ENCODE data around the gene CCBE1. TPM values are rescaled to one million over a fixed set of nuclear protein-coding genes. Genes with fewer than 3 reads are reported as not detected.
"Not testable (repeated sequence)": the region's sequence is repeated elsewhere in the genome, so short reads cannot be mapped to it uniquely, and the experiment has no call there.

Gene CCBE1
- total RNA-seq, 1 donor from 2014 or later = 0.05 TPM

DNA sequence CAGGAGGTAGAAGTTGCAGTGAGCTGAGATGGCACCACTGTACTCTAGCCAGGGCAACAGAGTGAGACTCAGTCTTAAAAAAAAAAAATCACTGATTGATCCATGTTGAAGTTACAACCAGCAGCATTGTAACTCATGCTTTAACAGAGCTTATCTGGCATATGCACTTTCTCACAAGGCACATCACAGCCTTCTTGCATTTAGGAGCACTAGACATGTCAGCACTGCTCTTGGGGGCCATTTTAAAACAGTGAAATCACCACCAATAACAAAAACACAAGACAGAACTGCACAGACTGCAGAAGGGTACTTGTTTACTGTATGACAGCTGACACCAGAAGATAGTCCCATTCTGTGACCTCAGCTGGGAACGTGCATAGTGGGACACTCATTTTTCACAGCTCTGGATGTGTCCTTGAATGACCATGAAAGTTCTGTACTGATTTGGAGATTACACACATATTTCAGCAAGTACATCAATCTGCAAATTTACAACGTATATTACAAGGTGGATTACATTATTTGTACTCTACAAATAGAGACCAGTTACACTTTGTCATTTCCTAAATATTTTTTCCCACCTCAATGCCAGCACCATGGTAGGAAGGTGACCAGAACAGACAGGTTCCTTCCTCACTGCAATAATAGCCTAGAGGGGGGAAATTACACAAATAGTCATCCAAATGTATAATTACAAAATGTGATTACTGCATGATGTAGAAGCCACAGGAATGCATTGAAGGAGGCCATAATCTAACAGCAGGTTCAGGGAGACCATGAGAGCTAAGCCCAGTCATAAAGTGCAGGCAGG lies 35.1 kb downstream of the CCBE1 start:
- intact Hi-C loops (cut with DNase I) = no loop called here
- no peak for DNase-seq (ENCODE audit: low spot score)

DNA sequence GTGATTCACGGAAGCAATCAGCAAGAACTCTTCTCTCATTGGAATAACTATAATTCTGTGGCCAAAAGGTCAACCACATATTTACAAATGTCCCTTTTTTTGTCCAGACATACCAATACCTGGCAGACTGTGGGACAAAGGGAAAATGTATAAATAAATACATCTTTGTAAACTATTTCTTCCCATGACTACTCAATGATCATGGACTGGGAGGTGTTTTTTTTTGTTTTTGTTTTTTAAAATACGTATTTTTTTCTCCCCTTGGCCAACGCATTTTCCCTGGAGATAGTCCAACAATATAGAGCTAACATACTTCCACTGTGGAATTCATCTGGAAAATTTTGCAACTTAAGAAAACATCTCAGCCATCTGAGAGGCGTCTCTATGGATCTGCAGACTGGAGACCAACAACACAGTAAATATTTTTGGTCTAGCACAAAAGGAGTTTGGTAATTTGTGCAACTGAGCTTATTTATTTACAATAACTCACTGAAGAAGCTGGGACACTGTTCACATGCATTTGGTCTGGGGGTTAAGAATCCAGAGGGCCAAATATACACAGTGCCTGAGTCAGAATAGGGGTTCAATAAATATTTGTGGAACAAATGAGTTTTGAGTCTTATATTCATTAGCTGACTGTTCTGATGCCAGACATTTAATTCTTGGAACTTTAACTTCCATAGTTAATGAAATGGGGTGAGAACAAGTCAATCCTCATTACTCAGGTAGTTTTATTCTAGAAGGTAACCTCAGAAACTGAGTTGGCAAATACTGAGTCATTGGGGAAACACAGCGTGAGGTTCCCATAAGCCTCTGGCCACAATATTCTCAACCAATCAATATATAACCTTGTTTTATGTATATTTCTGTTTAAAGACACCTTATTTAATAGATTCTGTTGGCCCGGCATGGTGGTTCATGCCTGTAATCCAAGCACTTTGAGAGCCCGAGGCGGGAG lies 36.2 kb downstream of the CCBE1 start:
- intact Hi-C loops (cut with DNase I) = no loop called here
- no peak for DNase-seq (ENCODE audit: low spot score)

DNA sequence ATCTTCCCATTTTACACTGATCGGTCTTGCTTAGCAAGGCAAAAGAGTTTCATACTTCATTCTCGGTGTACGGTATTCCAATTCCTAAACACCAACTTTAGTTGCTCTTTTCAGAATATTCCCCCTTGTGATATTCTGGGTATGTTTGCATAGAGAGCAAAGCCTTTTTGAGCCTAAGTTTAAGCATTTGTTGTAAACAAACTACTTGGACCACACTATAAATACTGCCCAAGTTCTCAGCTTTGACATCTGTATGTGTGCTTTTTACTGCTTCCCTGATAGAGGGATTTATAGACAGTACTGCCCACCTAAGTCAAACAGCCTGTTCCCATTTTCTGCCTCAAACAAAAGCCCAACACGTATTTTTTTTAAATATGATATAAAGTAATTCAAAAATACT lies 36.9 kb downstream of the CCBE1 start:
- intact Hi-C loops (cut with DNase I) = no loop called here
- no peak for DNase-seq (ENCODE audit: low spot score)

DNA sequence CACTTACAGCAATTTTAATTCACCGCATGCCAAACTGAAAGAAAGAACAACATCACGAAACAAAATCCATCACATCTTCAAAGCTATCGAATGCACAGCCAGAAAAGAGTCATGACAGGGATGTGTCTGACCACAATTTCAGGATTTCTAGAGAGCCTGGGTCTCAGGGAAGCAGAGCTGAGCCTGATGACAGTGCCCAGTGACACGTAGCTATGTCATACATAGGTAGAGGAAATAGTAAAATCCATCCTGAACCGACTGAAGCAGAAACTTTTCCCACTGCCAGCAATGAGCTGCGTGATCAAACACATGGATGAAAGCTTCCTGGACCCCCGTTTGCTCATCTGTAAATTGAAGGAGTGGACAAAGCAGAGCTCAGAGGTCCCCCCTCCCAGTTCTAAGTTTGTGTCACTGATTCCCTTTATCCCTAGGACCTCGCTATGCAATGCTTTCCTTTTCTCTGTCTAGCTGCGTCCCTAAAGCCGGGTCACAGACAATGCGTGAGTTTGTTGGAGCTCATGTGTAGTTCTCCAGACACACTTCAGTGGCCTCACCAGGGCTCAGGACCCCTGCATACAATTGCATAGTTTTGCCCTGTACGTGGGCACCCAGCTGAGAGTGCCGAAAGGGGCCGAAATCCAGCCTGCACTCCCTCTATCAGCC lies 37.6 kb downstream of the CCBE1 start:
- intact Hi-C loops (cut with DNase I) = no loop called here
- DNase-seq (ENCODE audit: low spot score) = no peak

DNA sequence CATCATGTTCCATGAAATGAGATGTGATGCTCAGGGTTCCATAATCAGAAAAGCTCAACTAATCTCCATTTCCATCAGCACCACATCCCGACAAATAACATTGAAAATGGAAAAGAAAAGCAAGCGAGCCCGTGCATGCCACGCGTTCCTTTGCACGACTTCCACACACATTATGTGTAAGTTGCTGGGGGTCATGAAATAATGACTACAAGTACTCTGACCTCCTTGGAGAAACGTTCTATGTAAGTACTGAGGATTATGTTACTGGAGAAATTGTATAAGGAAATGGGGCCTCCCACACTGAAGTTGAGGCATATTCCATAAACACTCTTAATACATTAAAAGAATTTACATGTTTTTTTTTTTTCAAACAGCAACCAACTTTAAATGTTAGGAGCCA lies 38.3 kb downstream of the CCBE1 start:
- intact Hi-C loops (cut with DNase I) = no loop called here

DNA sequence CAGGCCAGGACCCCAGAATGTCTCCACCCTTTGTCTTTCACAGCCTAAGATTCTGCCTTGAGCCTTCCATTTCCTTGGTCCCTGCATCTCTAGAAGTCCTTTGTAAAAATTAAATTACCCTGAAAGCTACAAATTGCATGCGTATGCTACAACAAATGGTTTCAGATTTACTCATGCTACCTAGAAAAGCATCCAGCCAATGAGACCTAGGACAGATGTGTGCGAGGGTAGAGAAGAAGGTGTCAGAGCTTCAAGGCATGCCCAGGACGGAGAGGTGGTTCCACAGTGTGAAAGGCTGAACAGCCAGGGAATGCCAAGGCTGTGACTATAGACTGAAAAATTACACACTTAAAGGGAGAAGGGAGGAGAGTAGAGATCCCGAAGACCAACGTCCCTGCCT lies 40.2 kb downstream of the CCBE1 start:
- intact Hi-C loops (cut with DNase I) = no loop called here
- no peak for DNase-seq (ENCODE audit: low spot score)

More for the DNA sequence above, 38.3 kb downstream of the CCBE1 start:
- DNase-seq (ENCODE audit: low spot score) = no peak

DNA sequence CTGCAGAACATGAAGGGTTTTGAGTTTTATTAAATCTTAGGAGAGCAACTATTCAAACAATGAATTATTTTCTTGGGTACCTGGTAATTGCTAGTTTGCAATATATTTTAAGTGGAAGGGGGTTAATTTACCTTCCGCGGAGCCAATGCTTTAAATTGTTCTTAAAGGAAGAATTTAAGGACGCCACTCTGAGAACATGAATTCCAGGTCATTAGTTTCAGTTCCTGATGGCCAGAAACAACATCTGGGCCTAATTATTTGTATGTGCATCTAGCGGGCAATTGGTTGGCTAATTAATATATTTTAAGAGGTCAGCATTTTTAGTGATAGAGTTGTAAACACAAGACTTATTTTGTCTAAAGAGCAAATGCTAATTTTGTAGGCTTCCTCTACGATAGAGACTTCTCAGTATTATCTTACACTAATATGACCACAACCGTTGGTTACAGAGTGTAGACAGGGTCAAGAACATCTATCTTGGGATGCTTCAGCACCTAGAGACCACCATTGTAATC lies 40.8 kb downstream of the CCBE1 start:
- DNase-seq (ENCODE audit: low spot score) = no peak
- intact Hi-C loops (cut with DNase I) = no loop called here

DNA sequence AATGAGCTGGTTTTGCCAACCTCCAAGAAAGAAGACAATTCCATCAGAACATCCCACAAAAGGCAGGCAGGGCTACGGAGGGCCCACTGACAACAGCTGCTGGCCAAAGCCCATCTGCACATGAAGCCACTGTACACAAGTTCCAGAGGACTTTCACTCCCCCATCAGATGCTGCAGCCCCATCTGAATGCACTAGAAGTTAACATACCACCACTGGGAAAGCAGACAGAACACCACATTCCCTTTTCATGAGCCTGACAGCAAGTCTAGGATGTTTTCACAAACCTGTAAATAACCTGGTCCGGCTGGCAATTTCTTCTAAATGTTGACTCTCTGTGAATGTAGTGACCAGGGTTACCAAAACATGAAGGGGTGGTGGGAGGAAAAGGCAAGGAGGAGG lies 41.5 kb downstream of the CCBE1 start:
- DNase-seq (ENCODE audit: low spot score) = no peak
- intact Hi-C loops (cut with DNase I) = no loop called here

DNA sequence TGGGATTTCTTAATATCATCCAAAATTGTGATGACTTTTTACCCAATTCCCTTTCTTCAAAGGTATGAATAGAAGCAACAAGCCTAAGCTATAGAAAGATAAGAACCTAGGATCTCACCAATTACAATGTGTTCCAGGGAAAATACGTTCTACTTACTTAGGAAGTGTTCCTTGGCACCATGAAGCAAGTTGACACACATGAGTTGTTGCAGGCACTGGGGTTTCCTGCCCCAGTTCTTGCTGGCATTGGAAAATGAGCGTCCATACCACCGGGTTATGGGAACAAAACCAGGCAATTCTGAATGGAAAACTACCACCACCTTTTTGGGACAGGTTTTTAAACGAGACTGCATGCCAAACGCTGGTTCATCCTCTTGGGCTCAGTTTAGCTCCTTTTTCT lies 46.2 kb downstream of the CCBE1 start:
- intact Hi-C loops (cut with DNase I) = no loop called here
- DNase-seq (ENCODE audit: low spot score) = no peak

DNA sequence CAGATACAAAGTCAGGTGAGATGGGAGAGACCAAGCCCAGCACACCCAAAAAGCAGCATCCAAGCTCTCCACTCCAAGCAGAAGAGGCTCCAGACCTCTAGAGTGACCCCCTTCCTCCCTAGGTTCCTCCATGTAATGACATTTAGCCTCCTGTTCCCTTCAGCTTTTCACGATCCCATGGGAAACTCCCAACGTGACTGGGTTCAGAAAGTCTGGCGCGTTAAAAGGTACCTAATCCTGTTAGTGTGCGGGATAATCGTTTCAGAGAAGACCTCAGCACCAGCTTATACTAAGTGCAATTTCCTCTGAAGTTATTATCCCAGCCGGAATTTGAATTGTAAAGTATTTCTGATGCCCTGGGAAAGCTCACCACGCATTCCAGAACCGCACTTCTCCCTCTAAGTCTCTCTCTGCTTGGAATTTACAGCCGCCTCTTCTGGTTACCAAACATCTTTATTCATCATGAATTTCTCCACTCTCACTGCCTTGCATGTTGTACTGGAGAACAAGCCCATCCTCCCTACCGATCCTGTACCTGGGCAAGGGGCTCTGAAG lies 46.9 kb downstream of the CCBE1 start:
- intact Hi-C loops (cut with DNase I) = no loop called here
- no peak for DNase-seq (ENCODE audit: low spot score)

DNA sequence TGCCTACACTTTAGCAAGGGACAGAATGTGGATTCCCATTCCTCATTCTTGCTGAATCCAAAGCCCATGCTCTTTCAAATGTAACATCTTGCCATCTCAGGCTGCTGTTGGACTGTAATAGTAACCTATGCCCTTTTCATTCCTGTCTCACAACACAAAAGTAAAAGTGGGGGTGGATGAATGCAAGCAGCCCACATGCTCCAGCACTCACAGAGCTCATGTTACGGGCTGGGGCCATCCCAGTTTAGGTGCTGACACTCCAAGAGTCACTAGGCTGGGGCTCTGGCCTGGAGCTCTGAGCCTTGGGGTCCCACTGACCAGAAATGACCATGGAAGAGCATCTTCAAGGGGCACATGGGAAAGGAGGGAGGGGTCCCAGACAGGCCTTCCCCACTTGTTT lies 47.6 kb downstream of the CCBE1 start:
- intact Hi-C loops (cut with DNase I) = no loop called here
- no peak for DNase-seq (ENCODE audit: low spot score)

DNA sequence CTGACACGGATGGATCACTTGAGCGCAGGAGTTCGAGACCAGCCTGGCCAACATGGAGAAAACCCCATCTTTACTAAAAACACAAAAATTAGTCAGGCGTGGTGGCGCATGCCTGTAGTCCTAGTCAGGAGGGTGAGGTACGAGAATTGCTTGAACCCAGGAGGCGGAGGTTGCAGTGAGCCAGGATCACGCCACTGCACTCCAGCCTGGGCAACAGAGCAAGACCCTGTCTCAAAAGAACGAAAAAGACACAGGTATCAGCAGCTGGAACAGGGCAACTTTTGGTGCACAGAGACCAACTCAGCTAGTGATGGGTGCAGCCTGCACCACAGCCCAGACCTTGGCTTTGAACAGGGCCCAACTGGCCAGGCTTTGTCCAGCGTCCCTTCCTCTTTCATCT lies 48.8 kb downstream of the CCBE1 start:
- DNase-seq (ENCODE audit: low spot score); intact Hi-C loops (cut with DNase I): not testable (repeated sequence)

DNA sequence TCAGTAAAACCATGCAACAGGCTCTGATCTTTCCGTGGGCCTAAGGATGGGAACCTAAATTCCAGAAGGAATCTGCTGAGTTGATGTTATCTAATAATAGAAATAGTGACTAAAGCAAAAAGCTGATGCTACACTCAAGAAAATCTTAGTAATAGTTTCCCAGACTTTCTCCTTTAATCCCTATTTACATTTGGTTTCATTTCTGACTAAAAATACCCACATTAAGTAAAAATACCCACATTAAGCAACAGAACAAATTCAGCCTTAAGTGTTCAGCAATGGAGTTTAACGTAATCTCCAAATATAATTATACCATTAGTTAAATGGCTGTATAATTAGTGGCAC lies 50.3 kb downstream of the CCBE1 start:
- intact Hi-C loops (cut with DNase I) = no loop called here
- no peak for DNase-seq (ENCODE audit: low spot score)

DNA sequence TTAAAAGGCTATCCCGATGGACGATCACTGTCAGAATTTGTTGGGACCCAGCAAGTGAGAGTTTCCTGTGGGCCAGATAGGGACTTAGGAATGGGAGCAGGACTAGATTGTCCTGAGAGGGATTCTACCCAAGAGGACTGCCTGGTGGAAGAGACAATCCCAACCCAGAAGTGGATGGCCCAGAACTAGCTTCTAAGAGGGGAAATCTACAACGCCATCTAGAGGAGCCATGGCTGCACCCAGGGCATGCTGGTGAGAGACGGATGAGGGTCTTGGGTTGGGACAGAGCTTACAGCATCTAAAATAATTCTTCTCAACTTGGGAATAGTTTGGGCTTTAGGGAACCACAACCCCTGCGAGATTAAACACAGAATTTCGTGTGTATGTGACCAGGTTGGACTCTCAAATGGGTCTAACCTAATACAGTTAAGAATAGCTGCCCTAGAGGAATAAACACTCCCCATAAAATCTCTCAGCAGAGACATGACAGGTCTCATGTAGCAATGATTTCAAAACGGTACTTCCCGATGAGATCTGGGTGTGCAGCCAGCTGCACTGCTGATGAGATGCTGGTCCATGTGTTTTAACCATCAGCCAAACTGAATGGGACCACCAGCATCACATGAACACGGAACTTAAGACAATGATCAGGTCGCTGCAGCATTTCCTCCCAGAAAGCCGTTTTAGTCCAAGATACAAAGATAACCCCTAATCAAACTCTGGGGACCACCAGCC lies 50.8 kb downstream of the CCBE1 start:
- no peak for DNase-seq (ENCODE audit: low spot score)
- intact Hi-C loops (cut with DNase I) = no loop called here

DNA sequence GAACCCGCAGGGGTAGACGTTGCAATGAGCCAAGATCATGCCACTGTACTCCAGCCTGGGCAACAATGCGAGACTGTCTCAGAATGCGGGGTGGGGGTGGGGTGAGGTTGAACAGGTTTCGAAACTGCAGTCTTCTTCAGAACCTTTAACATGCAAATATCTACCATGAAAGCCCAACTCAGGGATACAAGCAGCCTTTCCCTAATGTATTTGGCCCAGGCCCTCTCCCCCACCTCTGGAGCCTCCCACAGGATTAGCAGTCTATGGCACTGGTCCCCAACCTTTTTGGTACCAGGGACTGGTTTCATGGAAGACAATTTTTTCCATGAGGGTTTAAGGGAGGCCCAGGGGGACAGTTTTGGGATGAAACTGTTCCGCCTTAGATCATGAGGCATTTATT lies 53.5 kb downstream of the CCBE1 start:
- intact Hi-C loops (cut with DNase I) = no loop called here
- no peak for DNase-seq (ENCODE audit: low spot score)

DNA sequence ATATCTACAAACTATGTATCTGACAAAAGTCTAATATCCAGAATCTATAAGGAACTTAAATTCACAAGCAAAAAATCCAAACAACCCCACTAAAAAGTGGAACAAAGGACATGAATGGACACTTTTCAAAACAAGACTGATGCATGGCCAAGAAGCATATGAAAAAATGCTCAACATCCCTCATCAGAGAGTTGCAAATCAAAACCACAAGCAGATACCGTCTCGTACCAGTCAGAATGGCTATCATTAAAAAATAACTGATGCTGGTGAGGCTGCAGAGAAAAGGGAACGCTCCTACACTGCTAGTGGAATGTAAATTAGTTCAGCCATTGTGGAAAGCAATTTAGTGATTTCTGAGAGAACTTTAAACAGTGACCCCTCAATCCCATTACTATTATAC lies 56.5 kb downstream of the CCBE1 start:
- intact Hi-C loops (cut with DNase I) = no loop called here
- no peak for DNase-seq (ENCODE audit: low spot score)

DNA sequence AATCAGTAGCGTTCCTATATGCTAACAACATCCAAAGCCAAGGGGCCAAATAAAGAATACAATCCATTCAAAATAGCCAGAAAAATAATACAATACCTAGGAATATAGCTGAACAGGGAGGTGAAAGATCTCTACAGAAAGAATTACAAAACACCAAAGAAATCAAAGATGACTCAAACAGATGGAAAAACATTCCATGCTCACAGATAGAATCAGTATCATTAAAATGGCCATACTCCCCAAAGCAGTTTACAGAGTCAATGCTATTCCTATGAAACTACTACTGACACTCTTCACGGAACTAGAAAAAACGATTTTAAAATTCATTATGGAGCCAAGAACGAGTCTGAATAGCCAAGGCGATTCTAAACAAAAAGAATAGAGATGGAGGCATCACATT lies 57.4 kb downstream of the CCBE1 start:
- intact Hi-C loops (cut with DNase I) = no loop called here
- no peak for DNase-seq (ENCODE audit: low spot score)

DNA sequence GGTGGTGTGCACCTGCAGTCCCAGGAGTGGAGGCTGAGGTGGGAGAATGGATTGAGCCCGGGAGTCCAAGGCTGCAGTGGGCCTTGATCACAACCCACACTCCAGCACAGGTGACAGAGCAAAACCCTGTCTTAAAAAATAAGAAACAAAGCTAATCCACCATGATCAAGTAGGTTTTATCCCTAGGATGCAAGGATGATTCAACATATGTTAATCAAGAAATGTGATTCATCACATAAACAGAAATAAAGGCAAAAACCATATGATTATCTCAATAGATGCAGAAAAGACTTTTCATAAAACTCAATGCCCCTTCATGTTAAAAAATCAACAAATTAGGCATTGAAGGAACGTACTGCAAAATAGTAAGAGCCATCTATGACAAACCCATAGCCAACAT lies 58.1 kb downstream of the CCBE1 start:
- no peak for DNase-seq (ENCODE audit: low spot score)
- intact Hi-C loops (cut with DNase I) = no loop called here

DNA sequence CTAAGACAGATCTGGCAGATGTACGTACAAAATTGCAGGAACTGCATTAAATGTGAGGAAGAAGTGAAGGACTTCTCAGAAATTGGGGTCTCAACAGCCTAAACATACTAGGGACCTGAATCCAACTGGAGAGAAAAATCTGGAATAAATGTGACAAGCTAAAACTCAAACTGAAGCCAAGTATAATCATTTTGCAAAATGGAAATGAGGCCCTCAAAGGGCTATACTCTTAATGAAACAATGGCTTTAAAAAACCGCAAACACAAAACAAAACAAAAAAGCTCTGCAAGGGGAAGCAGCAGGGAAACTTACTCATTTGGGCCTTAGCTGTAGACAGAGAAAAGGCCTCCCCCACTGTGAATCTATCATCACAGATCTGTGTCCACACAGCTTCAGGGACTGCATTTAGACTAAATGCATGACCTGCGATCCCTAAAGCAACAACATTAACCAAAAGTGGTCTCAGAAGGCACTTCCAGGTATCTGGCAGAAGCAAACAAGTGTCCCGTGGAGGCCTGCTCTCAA lies 63.2 kb downstream of the CCBE1 start:
- DNase-seq (ENCODE audit: low spot score) = no peak
- intact Hi-C loops (cut with DNase I) = loop anchor here (2.0 kb wide), 1 partner anchor 189 kb away; no protein-coding TSS in a partner anchor
